OCI-LY3 (cell line): ENCODE measurements around the gene SPATA9.
"Not testable (repeated sequence)": the region's sequence is repeated elsewhere in the genome, so short reads cannot be mapped to it uniquely, and the experiment has no call there.

Experiments used
- H2AFZ ChIP-seq: fragments of 200-600, 300-600 bp; shearing (Covaris generic); 2 replicates; pipeline ENCODE4 v1.6.0; 2014; ENCODE audit warnings: antibody characterized with exemption, low read depth, low read length
- H3K27ac ChIP-seq: fragments of 200-600, 300-600 bp; sonication (generic); 2 replicates; pipeline ENCODE4 v1.5.1; 2014; ENCODE audit warnings: mild to moderate bottlenecking, low read length, moderate library complexity, mixed read lengths
- H3K27me3 ChIP-seq: fragments of 200-600, 300-600 bp; sonication (generic); 2 replicates; pipeline ENCODE4 v1.6.1; 2014; ENCODE audit warnings: low read depth, low read length, mixed read lengths
- H3K36me3 ChIP-seq: fragments of 200-600, 300-600 bp; sonication (generic); replicated peaks from 2 replicates; pipeline ENCODE3; 2014; ENCODE audit warnings: low read depth, low read length, mixed read lengths
- H3K4me1 ChIP-seq: fragments of 300-600, 200-600 bp; sonication (generic); 2 replicates; pipeline ENCODE4 v1.6.1; 2014; ENCODE audit warnings: low read length, mixed read lengths
- H3K4me2 ChIP-seq: fragments of 200-600, 300-600 bp; sonication (generic); 2 replicates; pipeline ENCODE4 v1.6.1; 2014; ENCODE audit warnings: low read length, mixed read lengths
- H3K4me3 ChIP-seq: fragments of 300-600, 200-600 bp; sonication (generic); 2 replicates; pipeline ENCODE4 v1.5.1; 2014; ENCODE audit warnings: antibody characterized with exemption, mild to moderate bottlenecking, low read length, moderate library complexity
- H3K79me2 ChIP-seq: fragments of 300-600, 200-600 bp; shearing (Covaris generic); 2 replicates; pipeline ENCODE4 v1.6.1; 2014; ENCODE audit warnings: mild to moderate bottlenecking, low read length, mixed read lengths
- H3K9ac ChIP-seq: fragments of 300-600, 200-600 bp; shearing (Covaris generic); 2 replicates; pipeline ENCODE4 v1.6.0; 2014; ENCODE audit warnings: mild to moderate bottlenecking, low read length, moderate library complexity
- H3K9me3 ChIP-seq: fragments of 200-600, 300-600 bp; shearing (Covaris generic); 2 replicates; pipeline ENCODE4 v1.6.1; 2014; ENCODE audit warnings: low read length, mixed read lengths; ENCODE audit not compliant: insufficient read depth
- H4K20me1 ChIP-seq: fragments of 200-600, 300-600 bp; sonication (generic); 2 replicates; pipeline ENCODE4 v1.6.1; 2016; ENCODE audit warnings: low read length, mixed read lengths; ENCODE audit not compliant: insufficient read depth
- EZH2phosphoT487 ChIP-seq: fragments of 200-600 bp; shearing (Covaris generic); IDR thresholded peaks from 2 replicates; pipeline ENCODE4 v1.6.1; 2018; ENCODE audit warnings: antibody characterized with exemption, mixed run types, low read depth
- TF ChIP-seq, protein P1 (sequence below): fragments of 200-600, 300-600 bp; sonication (generic); IDR thresholded peaks from 2 replicates; pipeline ENCODE4 v1.5.1; 2014; ENCODE audit warnings: antibody characterized with exemption, low read length, low read depth

Gene SPATA9

DNA sequence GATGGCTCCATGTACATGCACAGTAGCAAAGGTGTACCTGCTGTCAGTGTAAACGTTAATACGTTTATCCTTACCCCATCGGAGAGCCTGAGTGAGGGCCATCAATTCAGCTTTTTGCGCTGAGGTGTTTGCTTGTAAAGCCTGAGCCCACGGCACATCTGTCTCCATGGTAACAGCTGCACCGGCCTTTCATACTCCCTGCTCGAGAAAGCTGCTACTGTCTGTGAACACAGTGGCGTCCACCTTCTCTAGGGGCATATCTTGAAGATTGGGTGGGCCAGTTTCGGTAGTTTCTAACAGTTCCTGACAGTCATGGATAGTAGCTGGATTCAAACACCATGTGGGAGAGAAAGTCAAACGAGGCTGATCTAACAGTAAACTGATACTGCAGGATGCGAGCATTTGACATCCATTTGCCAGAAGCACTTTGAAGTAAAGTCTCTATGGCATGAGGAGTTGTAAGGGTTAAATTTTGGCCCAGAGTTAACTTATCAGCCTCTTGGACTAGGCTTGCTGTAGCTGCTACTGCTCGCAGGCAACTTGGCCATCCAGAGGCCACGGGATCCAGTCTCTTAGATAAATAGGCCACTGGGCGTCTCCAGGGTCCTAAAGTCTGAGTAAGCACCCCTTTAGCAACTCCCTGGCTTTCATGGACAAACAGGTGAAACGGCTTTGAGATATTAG is 27.3 kb upstream of the SPATA9 start:
- Histone ChIP-seq H3K4me3 (no peak overlapping the region), H3K36me3 (no peaks in the 10 kb centered on the region), H2AFZ (no peak overlapping the region), H4K20me1 (no peaks in the 10 kb centered on the region), H3K4me2 (no peak overlapping the region), H3K9ac (no peak overlapping the region), H3K4me1 (no peaks in the 10 kb centered on the region), H3K9me3 (no peaks in the 10 kb centered on the region), H3K27me3 (no peaks in the 10 kb centered on the region), H3K79me2 (no peaks in the 10 kb centered on the region), H3K27ac (no peak overlapping the region)
- TF ChIP-seq EZH2phosphoT487: no peak
- TF ChIP-seq, protein P1, sequence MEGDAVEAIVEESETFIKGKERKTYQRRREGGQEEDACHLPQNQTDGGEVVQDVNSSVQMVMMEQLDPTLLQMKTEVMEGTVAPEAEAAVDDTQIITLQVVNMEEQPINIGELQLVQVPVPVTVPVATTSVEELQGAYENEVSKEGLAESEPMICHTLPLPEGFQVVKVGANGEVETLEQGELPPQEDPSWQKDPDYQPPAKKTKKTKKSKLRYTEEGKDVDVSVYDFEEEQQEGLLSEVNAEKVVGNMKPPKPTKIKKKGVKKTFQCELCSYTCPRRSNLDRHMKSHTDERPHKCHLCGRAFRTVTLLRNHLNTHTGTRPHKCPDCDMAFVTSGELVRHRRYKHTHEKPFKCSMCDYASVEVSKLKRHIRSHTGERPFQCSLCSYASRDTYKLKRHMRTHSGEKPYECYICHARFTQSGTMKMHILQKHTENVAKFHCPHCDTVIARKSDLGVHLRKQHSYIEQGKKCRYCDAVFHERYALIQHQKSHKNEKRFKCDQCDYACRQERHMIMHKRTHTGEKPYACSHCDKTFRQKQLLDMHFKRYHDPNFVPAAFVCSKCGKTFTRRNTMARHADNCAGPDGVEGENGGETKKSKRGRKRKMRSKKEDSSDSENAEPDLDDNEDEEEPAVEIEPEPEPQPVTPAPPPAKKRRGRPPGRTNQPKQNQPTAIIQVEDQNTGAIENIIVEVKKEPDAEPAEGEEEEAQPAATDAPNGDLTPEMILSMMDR: no peak

DNA sequence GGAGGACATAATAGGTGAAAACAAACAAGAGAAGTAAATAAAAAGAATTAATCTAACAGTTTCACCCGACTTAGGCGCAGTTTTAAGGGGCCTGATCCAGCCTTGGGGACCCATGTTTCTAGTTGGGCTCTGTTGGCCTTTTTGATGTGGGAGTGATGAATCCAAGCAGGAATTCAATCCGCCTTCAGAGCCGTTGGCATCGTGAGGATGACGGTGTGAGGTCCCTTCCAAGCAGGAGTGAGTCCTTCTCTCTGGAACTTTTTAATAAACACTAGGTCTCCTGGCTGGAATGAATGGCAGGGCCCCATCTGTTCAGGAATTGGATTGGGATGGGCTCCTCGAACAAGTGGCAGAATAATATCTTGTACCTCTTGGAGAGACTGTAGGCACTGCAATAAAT is 26.1 kb upstream of the SPATA9 start:
- no peak for TF ChIP-seq EZH2phosphoT487
- TF ChIP-seq, protein P1: no peak
- H4K20me1 ChIP-seq: no peaks in the 10 kb centered on the region
- H3K9ac ChIP-seq: no peak overlapping the region
- no peaks in the 10 kb centered on the region for H3K79me2 ChIP-seq
- H3K9me3 ChIP-seq: no peaks in the 10 kb centered on the region
- no peak overlapping the region for H3K27ac ChIP-seq
- H3K4me3 ChIP-seq: no peak overlapping the region
- no peaks in the 10 kb centered on the region for H3K27me3 ChIP-seq
- H2AFZ ChIP-seq: no peak overlapping the region
- H3K4me1 ChIP-seq: no peaks in the 10 kb centered on the region
- H3K36me3 ChIP-seq: no peaks in the 10 kb centered on the region
- H3K4me2 ChIP-seq: no peak overlapping the region

DNA sequence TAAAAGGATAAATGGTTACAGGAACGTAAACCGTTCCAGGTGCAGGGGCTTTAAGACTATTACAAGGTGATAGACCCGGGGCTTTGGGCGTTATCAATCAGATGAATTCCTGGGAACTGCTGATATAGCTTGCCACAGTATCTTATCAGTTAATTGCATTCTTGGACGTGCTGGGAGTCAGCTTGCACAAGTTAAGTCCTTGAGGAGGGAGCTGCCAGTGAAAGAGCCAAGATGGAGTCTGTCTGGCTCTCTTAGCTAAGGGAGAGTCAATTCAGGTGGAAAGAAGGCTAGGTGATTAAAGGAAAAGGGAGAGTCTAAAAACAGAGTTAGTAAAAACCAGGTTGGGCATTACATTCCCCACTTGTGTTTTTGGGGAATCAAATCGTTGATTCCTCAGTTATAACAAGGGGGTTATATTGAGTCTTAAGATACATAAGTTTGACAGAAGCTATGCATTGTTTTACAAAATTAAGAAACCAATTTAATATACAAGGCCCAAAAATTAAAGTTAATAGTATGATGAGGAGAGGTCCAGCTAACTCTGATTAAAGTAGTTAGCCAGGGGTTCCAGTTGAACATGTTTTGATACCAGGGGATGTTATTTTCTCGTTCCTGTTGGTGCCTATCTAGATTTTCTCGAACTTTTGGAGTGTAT is 24.9 kb upstream of the SPATA9 start:
- not testable (repeated sequence) for H4K20me1 ChIP-seq, H2AFZ ChIP-seq, H3K27me3 ChIP-seq, H3K4me2 ChIP-seq, H3K4me3 ChIP-seq, H3K4me1 ChIP-seq, H3K27ac ChIP-seq, H3K36me3 ChIP-seq, H3K9ac ChIP-seq, H3K9me3 ChIP-seq, H3K79me2 ChIP-seq

DNA sequence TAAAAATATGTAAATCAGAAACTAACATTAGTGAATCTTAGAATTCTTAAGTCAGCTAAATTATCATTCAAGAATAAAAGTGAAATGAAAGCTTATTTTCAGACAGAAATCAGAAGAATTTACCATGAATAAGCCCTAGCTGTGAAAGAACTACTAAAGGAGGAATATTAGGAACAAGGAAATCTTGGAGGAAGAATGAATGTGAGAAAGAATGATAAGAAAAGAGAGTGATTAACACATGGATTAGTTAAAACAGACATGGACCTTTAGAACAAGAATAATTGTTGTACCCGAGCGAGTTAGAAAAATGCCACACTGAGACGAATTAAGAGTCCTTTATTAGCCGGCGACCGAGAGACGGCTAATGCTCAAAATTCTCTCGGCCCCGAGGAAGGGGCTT is 24.3 kb upstream of the SPATA9 start:
- Histone ChIP-seq H3K4me2 (no peak overlapping the region), H3K27ac (no peak overlapping the region), H3K4me1 (no peaks in the 10 kb centered on the region), H3K4me3 (no peak overlapping the region), H3K36me3 (no peaks in the 10 kb centered on the region), H2AFZ (no peak overlapping the region), H3K9me3 (no peaks in the 10 kb centered on the region), H4K20me1 (no peaks in the 10 kb centered on the region), H3K79me2 (no peaks in the 10 kb centered on the region), H3K9ac (no peak overlapping the region), H3K27me3 (no peaks in the 10 kb centered on the region)
- TF ChIP-seq EZH2phosphoT487: no peak
- TF ChIP-seq, protein P1: no peak

DNA sequence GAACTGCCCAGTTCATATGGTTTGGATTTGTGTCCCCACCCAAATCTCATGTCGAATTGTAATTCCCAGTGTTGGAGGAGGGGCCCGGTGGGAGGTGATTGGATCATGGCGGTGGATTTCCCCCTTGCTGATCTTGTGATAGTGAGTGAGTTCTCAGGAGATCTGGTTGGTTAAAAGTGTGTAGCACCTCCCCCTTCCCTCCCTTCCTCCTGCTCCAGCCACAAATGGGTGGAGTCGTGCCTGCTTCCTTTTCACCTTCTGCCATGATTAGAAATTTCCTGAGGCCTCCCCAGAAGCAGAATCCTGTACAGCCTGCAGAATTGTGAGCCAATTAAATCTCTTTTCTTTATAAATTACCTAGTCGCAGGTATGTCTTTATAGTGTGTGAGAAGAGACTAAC is 23.4 kb upstream of the SPATA9 start:
- not testable (repeated sequence) for H2AFZ ChIP-seq, H3K27me3 ChIP-seq, H3K9me3 ChIP-seq, H4K20me1 ChIP-seq, H3K36me3 ChIP-seq, H3K9ac ChIP-seq, H3K4me2 ChIP-seq, H3K4me3 ChIP-seq, H3K27ac ChIP-seq, H3K79me2 ChIP-seq, H3K4me1 ChIP-seq
